ENCODE results near the gene FSTL5.

- TF ChIP-seq CTCF (IDR thresholded peaks at IDR 0.05; ENCODE audit: low read depth, low read length, poor library complexity, severe bottlenecking), result no peak
- no peak for TF ChIP-seq EZH2phosphoT487 (IDR thresholded peaks at IDR 0.05; ENCODE audit: borderline replicate concordance, low read length)
Observed at GRCh38 chr4:161906836-161907589, 256.8 kb downstream of the FSTL5 start.

Measured in DOHH2 (cell line).